HG03575 (cell line): ENCODE results near the gene PIP4K2A.
"Not testable (repeated sequence)": the region's sequence is repeated elsewhere in the genome, so short reads cannot be mapped to it uniquely, and the experiment has no call there.

Experiments
- ATAC-seq: cut with Tn5 transposase; IDR thresholded peaks from one replicate; pipeline ENCODE4 v1.9.1; 2021; ENCODE audit not compliant: unreplicated experiment, insufficient number of reproducible peaks, low FRiP score; ENCODE audit errors: extremely low read depth

PIP4K2A gene

DNA sequence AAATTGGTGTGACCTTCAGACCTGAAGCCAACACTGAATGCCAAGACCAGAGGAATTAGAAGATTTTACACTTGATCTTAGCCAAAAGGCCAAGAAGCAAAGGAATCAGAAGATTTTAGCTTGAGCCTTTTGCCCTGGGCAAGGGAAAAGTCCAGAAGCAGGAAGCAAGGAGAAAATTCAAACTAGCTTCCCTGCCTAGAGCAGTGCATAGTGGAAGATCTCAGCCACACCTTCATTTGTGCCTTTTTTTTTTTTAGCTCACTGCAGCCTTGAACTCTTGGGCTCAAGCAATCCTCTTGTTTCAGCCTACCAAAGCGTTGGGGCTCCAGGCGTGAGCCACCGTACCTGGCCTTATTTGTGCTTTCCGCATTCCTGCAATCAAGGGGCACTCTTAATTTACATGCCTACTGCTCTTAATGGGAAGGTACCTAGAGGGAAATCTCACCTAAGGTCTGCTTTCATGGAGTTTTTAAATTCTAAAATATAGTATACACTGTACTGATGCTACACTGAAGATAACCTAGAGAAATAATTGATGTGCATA lies 8.3 kb upstream of the PIP4K2A start:
- no peak for ATAC-seq

DNA sequence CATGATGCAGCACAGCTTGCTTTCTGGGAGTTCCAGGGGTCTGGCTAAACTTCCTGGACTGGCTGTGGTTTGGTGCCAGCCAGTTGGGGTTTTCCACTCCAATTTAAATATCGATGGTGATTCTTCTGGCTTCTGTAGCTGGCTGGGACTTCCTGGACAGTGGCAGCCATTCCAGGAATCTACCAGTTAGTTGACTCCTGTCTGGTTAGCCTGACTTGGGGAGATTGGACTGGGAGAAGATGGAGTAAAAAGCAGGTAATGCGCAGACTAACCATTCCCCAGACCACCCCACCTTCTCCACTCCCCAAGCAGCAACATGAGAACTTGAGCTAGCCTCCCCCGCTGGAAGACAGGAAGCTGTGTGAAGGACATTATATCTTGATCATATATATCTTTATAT lies 6.3 kb upstream of the PIP4K2A start:
- no peak for ATAC-seq

DNA sequence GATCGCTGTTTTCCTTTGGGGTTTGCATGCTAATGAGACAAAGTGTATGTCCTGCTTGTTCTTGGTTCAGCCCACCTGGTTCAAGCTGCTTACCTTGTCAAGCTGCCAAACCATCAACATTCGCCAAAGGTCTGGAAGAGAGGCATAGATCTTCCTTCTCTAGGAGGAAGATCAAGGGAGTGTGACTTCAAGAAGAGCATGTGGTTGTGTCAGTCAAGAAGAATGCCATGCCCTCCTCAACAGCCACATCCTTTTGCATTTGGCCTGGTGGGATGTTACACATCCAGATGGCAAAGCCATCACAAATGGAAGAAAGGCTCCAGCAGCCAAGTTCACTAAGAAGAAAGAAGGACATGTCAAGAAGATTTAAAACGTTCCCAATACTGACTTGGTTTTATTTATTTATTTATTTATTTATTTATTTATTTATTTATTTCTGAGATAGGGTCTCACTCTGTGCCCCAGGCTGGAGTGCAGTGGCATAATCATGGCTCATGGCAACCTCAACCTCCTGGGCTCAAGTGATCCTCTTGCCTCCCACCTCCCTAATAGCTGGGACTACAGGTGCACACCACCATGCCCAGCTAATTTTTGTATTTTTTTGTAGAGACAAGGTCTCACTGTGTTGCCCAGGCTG lies 5.1 kb upstream of the PIP4K2A start:
- ATAC-seq: no peak

DNA sequence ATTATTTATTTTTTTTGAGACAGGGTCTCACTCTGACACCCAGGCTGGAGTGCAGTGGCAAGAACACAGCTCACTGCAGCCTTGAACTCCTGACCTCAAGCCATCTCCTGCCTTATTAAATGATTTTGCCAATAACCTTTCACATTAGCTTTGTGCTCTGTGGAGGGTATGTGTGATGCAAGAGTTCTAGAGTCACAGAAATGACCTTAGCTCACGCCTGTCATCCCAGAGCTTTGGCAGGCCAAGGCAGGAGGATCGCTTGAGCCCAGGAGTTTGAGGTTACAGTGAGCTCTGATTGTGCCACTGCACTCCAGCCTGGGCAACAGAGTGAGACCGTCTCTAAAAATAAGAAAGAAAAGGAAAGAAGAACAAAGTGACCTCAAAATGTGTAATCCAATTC lies 4.3 kb upstream of the PIP4K2A start:
- not testable (repeated sequence) for ATAC-seq

DNA sequence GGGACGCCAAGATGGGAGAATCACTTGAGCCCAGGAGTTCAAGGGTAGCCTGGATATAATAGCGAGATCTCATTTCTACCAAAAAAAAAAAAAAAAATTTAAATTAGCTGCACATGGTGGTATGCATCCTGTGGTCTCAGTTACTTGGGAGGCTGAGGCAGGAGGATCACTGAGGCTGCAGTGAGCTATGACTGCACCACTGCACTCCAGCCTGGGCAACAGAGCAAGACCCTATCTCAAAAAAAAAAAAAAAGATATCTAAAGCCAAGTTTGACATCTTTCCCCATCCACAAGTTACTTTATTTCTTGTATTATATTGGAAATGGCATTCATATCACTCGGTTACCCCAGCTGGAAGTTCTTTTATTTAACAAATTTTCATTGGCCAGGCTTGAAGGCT lies 3.4 kb upstream of the PIP4K2A start:
- no peak for ATAC-seq

DNA sequence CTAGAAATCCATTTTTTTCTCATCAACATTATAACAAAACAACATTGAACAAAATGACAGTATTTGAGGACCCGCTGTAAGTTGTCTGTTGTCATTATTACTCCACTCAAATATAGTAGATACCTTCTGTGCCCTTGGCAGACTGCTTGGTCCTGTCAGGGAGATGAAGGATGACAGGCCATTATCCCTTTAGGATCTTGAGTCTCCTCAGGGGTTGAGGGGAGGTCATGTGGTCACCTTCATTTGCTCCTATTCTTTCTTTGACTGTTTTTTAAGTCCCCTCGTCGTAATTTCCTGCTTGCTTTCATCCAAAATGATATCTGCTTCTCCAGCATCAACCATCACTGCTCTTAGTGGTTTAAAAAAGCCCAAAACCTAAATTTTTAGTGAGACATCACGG lies 2.6 kb upstream of the PIP4K2A start:
- ATAC-seq: no peak

DNA sequence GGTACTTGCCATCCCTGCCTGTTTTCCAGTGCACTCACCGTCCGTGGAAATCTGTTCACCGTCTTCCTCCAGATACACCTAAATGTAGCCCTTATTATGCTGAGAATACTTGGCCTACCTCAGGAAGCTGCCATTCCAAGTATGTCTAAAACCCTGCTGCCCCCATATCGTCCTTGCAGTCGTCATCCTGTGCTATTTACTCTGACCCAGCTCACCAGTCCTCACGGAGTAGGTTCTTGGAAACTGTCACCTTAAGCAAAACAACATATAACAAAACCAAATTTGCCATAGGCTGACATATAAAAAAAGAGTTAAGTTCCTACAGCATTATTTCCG lies 880 bp upstream of the PIP4K2A start:
- ATAC-seq: no peak

DNA sequence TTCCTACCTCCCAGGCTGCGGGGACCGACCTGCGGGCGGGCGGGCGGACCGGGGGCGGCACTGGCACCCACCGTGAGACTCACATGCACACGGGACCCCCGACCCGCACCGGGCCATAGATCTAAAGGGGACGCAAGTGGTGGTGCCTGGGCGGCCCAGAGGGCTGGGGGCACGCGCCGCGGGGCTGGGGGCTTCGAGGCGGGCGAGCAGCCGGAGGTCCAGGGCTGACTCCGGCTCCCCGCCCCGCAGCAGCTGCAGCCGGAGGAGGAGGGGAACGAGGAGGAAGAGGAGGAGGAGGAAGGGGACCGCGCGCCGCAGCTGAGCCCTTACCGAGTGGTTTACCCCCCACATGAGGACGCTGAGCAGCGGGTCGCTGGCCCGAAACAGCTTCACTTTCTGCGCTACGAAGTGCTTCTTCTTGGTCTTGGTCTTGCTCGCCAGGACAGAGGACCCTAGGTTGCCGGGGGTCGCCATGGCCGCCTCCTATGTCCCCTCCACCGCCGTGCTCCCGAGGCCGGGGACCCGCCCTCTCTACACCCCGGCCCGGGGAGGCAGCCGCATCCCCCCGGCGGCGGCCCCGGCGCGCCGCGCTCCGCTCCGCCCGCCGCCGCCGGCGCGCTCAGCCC lies 412 bp downstream of the PIP4K2A start:
- no peak for ATAC-seq

DNA sequence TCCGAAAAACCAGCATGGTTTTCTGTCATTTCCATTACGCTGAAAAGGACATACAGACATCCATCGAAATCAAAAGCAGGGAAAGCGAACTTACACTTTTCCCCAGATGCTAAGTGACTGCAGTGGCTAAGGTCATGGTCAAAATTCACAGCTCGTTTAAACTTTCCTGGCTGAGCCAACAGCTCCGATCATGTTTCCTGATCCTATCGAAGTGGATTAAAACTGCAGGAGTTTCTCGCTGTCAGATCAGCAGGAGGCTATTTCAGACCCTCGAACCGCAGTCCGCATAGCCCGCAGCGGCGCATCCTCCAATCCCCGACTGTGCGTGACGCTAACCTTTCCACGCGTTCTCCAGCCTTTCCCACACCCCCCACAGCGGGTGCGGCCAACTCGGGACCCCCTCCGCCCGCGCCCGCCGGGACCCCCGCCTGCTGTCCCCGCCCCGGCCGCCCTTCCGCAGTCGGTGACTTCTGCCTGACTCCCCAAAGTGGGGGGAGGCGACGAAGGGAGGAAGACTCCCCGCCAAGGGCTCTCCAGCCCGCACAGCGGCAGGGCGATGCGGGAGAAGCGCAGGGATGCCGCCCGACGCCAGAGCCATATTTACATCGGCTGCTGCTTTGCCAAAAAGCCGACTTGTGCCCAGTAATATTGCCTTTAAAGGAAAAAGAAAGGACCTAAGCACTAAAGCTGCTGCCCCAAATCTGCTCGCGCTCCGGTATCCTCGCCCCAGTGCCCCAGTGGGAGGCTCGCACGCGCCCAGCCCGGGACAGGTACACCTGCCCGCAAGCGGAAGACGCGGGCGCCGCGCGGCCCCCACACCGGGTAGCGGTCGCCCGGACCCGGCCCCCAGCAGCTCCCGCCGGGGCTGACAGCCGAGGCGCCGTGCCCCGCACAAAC lies 1.2 kb downstream of the PIP4K2A start:
- no peak for ATAC-seq

DNA sequence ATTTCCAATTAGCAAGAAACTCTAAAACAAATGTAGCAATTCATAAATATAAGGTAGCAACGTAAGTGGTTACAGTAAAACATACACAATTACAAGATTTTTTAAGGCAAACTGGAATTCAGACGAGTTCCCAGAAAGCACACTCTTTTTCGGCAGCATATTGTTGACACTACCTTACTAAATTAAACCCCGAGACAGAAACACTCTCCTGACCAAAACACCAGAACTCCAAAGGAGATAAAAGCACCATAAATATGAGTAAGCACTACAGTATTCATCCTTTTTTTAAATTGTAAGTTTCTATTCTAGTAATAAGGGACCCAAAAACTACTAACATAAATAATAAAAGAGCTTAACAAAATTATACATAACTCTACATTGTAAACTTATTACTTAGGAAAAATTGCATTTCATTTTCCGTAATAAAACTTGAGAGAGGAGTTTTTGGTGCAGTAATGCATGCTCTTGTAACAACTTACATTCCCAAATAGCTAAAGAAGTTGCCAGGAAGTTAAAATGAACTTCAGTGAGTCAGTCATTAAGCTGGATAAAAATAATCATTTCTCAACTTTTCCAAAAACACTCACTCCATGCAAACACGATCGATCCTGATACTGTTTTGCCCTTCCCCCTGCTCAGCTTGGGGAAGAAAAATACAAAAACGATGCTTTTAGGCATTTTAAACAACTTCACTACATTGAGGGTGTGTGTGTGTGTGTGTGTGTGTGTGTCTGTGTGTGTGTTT lies 2.0 kb downstream of the PIP4K2A start:
- ATAC-seq: no peak

DNA sequence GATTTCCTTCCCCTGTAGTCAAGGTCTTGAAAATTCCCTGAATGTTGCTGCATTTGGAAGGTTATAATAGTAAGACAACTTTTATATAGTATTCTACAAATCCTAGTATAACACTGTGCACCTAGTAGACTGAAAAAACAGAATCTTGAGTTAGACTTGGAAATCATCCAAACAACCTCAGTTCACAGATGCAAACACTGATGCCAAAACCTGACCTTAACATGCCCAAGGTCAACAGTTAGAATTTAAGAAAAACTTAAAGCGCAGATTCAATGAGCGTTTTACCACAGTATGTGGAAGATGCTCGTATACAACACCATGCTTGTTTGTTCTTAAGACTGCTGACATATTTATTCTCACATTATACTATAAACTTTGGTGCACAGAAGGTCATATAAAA lies 3.0 kb downstream of the PIP4K2A start:
- no peak for ATAC-seq

DNA sequence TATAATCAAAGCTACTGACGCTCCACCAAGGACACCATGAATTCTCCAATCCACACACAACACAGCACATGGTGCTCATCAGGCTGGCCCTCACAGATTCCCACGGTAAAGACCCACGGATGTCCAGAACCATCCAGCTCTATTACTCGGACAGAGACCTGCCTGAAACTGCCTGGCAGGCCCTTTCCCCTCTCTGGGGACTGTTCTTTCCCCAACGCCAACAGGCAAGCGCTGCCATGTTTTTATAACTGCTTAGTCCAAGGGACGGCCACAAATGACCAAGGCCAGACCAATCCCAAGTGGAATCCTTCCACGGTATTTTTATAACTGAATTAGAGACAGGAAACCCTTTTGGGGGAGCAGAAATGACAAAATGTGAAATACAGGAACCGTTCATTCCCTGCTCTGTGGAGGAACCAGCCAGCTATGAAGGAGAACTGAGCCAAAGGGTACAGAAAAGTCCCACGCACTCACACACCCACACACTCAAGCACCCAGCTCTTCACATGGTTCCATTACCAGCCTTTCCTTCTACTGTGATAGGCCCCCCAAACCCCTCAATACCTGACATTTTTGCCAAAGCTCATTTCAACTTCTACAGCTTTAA lies 4.1 kb downstream of the PIP4K2A start:
- no peak for ATAC-seq

DNA sequence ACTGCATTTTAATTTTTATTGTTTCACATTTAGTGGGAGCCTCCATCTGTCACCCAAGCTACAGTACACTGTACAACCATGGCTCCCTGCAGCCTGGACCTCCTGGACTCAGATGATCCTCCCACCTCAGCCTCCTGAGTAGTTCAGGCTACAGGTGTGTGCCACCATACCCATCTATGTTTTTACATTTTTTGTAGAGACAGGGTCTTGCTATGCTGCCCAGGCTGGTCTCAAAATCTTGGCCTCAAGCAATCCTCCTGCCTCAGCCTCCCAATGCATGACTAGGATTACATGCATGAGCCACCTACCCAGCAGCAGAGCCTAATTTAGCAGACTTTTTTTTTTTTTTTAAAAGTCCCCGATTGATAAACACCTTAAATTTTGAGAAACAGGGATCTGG lies 5.6 kb downstream of the PIP4K2A start:
- ATAC-seq: no peak

DNA sequence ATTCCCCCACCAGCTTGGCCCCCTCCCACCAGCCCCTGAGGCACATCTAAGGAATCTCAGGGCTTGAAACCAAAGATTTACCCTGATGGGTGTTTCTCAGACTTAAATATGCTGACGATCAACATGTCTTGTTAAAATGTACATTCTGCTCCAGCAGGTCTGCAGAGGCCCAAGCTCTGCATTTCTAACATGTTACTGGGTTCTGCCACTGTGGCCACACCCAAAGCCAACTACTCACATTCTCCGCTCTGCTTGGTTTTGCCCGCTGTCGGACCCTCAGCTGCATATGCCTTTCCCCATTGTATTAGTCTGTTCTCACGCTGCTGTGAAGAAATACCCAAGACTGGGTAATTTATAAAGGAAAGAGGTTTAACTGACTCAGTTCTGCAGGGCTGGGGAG lies 8.9 kb downstream of the PIP4K2A start:
- no peak for ATAC-seq

DNA sequence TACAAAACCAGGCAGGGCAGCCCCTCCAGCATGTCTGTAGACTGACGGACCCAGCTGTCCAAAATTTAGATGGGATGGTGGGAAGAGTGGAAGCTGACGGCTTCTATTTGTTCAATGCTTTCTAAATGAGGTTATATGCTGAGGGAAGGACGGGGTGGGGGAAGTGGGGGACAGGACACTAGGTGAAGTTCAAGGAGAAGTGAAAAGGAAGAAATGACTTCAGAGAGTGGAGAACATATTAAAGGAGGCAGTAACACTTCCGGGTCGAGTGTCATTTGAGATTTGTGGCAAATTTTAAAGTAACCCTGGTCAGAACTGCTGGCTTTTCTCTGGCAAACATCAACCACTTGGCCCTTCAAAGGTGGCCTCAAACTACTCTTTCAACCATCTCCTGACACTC lies 9.4 kb downstream of the PIP4K2A start:
- no peak for ATAC-seq

DNA sequence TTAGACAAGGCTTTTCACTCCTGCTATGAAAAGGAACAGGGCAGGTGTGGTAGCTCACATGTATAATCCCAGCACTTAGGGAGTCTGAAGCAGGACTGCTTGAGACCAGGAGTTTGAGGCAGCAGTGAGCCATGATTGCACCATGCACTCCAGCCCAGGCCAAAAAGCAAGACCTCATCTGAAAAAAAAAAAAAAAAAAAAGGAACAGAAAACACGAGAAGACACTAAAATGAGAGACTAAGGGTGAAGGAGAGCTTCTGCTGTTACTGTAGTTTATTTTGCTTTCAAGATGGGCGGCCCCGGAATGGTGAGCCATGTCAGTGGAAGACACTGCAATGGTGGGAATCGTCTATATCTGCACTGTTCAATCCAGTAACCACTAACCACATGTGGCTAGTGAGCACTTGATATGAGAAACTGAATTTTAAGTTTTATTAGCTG lies 9.9 kb downstream of the PIP4K2A start:
- no peak for ATAC-seq

DNA sequence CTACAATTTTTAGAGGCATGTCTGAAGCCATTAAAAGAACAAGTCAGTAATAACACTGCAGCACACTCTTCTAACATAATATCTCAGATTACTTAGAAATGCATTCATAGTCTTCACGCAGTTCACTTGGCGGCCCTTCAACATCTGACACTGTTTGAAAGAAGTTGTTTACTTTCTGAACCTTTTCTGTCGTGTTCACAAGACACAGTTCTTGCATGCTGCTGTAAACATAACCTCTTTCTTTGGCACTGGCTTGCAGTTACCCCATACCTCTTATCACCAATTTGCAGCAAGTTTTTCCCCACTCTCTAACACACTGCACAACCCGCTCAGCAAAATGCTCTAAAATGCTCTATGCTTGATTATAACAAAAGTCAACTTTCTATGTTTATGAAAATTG lies 12.0 kb downstream of the PIP4K2A start:
- no peak for ATAC-seq

DNA sequence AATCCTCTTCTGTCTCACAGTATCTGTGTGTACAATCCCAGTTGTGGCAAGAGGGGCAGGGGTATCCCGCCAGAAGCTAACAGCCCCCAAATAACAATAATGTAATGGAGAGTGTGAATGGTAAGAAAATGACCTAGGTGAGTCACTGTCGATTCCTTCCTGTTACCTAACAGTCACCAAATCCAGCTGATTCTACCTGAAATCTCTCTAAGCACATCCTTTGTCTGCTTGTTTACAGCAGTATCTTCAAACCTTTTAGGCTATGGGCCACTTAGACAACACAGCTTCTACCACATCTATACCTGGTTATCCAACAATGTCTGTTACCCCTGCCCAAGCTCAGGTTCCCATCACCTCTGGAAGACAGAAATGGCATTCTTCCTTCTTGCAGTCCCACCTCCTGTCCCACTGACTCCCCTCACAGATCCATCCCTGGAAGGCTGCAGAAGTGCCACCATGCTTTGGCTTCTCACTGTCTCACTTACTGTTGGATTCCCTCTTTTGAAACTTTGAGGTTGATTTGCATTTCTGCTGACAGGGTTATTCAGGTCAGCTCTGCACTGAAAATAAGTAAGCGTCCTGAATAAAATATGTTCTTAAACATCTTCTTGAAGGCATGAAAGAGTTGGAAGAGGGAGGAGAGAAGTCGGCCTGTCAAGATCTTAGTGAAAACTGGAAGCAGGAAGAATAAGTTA lies 13.1 kb downstream of the PIP4K2A start:
- no peak for ATAC-seq
